ENCODE measurements around the gene SIAH2. TPM values are rescaled to one million over a fixed set of nuclear protein-coding genes. Genes with fewer than 3 reads are reported as not detected.

The SIAH2 gene
- total RNA-seq, 1 donor from 2014 or later = 46.4 TPM

DNA sequence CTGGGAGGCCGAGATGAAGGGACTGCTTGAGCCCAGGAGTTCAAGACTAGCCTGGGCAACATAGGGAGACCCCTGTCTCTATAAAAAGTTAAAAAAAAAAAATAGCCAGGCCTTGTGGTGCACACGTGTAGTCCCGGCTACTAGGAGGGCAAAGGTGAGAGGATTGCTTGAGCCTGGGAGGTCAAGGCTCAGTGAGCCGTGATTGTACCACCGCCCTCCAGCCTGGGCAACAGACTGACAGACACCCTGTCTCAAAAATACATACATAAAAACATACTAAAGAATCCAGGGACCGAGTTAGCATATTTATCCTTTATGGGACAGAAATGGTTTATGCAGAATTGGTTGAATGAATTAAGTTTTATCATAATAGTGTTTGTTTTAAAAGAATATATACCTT lies 13.7 kb downstream of the SIAH2 start:
- no peak for DNase-seq (ENCODE audit: low read depth)

- no peak for DNase-seq (ENCODE audit: low read depth)
Measured at GRCh38 chr3:150748684-150749047, 14.3 kb downstream of the SIAH2 start.

DNA sequence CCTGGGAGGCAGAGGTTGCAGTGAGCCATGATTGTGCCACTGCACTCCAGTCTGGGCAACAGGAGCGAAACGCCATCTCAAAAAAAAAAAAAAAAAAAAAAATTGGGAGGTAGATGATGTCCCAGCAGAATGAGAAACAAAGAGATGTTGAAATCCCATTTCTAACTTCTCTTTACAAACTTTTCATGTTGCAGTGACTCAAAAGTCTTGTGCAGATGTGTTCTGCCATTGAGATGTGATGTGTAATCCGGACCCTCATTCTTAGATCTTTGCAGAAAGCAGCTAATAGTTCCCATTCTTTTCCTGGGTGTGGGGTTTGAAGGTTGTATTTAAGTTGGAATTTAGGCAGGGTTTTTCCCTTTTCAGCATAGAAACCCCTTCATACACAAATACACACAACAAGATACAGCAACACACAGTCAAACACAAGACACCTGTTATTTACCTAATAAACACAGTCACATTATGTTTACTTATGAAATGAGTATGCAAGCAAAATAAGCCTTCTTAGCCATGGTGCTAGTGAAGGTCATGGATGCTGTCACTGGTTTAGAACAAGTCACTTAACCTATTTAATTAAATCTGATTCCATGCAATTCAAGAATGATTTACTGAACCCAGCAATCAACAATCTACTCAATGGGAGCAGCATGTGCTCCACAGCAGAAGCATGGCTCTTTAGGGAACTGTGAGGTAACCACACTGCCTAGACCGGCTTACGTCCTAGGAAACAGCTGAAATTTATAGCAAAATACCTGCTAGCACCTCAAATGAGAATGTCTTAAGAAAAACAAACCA lies 14.9 kb downstream of the SIAH2 start:
- DNase-seq (ENCODE audit: low read depth) = no peak

GRCh38 chr3:150746791-150747590 lies 16.0 kb downstream of the SIAH2 start:
- DNase-seq (ENCODE audit: low read depth) = peak; percentile 61

- DNase-seq (ENCODE audit: low read depth) = no peak
Measured at GRCh38 chr3:150745832-150746231, 17.1 kb downstream of the SIAH2 start.

DNA sequence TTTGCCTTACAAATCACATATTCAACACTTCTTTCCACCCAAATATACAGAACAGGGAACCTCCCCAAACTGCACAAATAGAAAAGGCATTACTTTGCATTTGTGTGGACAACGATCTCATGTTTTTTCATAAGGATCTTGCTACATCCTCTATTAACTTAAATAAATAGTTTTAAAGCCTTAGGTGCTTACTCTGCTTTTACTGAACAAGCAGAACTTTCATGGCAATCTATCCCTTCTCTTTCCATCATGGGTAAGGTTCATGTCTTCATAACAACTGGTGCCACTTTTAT lies 18.1 kb downstream of the SIAH2 start:
- DNase-seq (ENCODE audit: low read depth) = no peak

DNA sequence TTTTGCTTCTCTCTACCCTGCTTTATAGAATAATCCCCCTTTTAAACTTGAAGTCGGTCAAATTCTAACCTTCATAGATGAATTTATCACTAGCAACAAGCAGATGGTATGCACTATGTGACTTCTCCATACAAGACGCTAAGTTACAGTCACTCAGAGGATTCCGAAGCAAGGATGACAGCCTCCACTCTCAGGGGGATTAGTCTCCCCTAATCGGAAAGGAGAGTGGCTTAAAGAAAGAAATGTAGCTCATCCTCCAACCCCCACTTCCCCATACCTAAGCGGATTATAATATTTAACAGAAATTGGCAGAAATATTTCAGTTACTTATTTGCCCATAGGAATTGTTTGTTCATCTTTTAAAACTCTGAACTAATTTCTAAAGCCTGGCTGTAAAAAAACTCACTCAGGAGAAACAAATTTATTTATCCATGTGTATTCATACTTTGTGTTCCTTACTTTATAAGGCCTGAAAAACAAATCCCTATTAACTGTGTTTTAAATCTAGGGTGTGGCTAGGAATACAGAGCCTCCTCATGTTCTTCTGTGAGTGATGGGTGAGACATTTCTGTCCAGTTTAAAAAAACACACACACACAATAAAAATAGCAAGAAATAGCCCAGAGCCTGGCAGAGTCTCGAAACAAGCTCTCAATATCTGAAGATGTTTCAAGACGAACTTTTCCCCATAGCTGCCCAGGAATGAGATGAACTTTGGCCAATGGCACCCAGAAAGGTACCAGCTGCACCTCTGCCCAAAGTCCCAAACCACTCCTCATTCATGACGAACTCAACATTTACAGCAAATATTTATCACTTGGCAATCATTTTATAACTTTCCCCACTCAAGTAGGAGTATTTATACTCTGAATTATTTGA lies 18.7 kb downstream of the SIAH2 start:
- no peak for DNase-seq (ENCODE audit: low read depth)

GRCh38 chr3:150743508-150743907 lies 19.5 kb downstream of the SIAH2 start:
- DNase-seq (ENCODE audit: low read depth) = no peak

GRCh38 chr3:150742679-150743078 lies 20.3 kb downstream of the SIAH2 start:
- no peak for DNase-seq (ENCODE audit: low read depth)

GRCh38 chr3:150742141-150742523 lies 20.8 kb downstream of the SIAH2 start:
- DNase-seq (ENCODE audit: low read depth) = no peak

- DNase-seq (ENCODE audit: low read depth) = no peak
Measured at GRCh38 chr3:150741497-150742140, 21.4 kb downstream of the SIAH2 start.

DNA sequence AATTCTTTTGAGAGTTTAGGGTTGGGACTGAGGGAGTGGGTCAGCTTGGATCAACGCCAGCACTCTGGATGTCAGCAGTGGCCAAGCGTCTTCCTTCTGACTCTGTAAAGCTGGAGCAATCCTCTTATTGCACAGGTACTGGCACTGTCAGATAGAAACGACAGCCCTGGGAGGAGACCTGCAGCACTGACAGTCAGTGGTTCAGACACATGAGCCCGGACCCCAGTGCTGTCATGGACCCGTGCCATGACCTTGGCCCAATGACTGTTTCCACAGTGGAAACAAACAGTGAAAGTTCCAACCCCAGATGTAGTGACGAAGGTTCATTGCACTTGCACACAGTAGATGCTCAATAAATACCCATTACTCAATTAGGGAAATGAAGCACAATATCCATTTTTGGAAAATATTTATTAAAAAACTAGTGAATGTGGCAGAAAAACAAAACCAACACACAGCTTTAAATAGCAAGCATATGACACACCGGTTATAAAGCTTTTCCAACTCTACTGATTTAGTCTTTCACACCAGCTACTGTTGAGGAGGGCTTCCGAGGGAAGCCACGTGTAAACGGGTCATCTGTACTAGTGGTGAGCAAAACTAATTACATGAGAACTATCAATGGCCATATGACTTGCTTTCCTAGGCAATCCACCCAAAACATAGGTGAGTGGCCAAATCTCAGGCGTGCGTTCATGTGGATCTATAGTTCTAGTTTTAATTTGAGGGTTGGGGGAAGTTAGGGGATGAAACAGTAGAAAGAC lies 22.1 kb downstream of the SIAH2 start:
- DNase-seq (ENCODE audit: low read depth) = no peak

- no peak for DNase-seq (ENCODE audit: low read depth)
Measured at GRCh38 chr3:150739877-150740645, 22.9 kb downstream of the SIAH2 start.

- DNase-seq (ENCODE audit: low read depth) = no peak
Measured at GRCh38 chr3:150739200-150739863, 23.6 kb downstream of the SIAH2 start.

GRCh38 chr3:150738688-150739087 lies 24.3 kb downstream of the SIAH2 start:
- peak; percentile 35 for DNase-seq (ENCODE audit: low read depth)

DNA sequence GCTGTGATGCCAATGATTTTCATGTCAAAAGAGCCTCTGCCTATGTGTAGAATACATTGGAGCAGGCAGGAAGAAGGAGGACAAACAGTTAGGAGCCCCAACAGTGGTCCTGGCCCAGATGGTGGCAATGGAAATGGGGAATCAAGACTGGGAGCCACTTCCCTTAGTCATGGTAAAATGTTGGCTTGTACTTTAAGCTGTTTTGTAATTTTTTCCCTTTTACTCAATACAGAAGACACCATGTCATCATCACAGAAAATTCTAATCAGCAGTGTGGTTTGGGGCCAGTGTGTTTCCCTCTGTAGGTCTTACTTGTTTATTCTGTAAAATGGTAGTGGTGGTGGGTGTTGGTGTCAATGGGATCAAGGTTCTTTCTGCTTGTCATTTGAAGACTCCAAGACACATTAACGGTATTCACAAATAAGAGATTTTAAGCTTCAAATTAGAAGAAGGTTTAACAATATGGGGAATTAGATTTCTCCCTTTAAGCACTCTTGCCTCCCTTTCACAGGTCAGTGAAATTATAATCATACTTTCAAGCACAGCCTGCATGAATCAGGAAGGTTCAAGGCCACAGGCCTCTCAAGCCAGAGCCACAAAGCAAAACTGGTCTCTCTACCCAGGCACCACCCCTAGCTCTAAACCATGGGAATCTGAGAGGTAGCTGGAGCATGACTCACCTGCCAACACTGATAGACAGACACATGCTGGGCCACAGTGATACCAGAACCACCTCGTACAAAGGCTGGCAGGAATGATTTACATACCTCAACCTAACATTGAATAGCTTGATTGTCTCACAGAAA lies 24.9 kb downstream of the SIAH2 start:
- DNase-seq (ENCODE audit: low read depth) = peak; percentile 79

GRCh38 chr3:150736903-150737832 lies 25.8 kb downstream of the SIAH2 start:
- no peak for DNase-seq (ENCODE audit: low read depth)

Data from myocyte (in vitro differentiated cells).